H1 (cell line): ENCODE data around the gene MRPL40. TPM values are rescaled to one million over a fixed set of nuclear protein-coding genes. Genes with fewer than 3 reads are reported as not detected.

ENCODE experiments used
- ATF2 ChIP-seq: IDR thresholded peaks from 2 replicates; pipeline ENCODE4 v1.6.1; 2012; ENCODE audit warnings: low read length, inconsistent platforms
- ATF3 ChIP-seq: IDR thresholded peaks from 2 replicates; pipeline ENCODE4 v1.6.1; 2011; ENCODE audit warnings: low read depth, mild to moderate bottlenecking, low read length; ENCODE audit not compliant: insufficient read depth
- CBX8 ChIP-seq: fragments of 300-800, 300-1000 bp; sonication (generic); IDR thresholded peaks from 2 replicates; pipeline ENCODE4 v1.7.1; 2016; ENCODE audit warnings: low read depth, low read length, borderline replicate concordance
- CTBP2 ChIP-seq: IDR thresholded peaks from 2 replicates; pipeline ENCODE4 v1.7.0; 2011; ENCODE audit warnings: borderline replicate concordance, mild to moderate bottlenecking, moderate library complexity, mixed read lengths, low read length; ENCODE audit not compliant: insufficient read depth, insufficient read length
- GTF2F1 ChIP-seq: IDR thresholded peaks from 2 replicates; pipeline ENCODE4 v1.6.1; 2012; ENCODE audit warnings: low read depth, low read length, improper control_type of control experiment, borderline replicate concordance
- JUND ChIP-seq: IDR thresholded peaks from 2 replicates; pipeline ENCODE4 v1.6.1; 2011; ENCODE audit warnings: mild to moderate bottlenecking, improper control_type of control experiment, low read length
- KDM4A ChIP-seq: IDR thresholded peaks from one replicate; pipeline ENCODE4 v1.7.1; 2012; ENCODE audit warnings: low read depth, mild to moderate bottlenecking, moderate library complexity, low read length, inconsistent platforms; ENCODE audit not compliant: severe bottlenecking
- MAFK ChIP-seq: IDR thresholded peaks from 2 replicates; pipeline ENCODE4 v1.6.1; 2012; ENCODE audit warnings: low read depth, mild to moderate bottlenecking, improper control_type of control experiment, low read length
- MAX ChIP-seq: IDR thresholded peaks from 2 replicates; pipeline ENCODE4 v1.6.1; 2012; ENCODE audit warnings: inconsistent platforms
- POU5F1 ChIP-seq: IDR thresholded peaks from 2 replicates; pipeline ENCODE4 v1.6.1; 2011; ENCODE audit warnings: low read depth, mild to moderate bottlenecking, low read length, moderate library complexity
- RAD21 ChIP-seq, 2 experiments: IDR thresholded peaks in 1 of 2; conservative IDR thresholded peaks in 1 of 2; 2 replicates each; pipeline ENCODE4 v1.6.1; 2011; ENCODE audit warnings: low read depth in 2 of 2, low read length in 2 of 2, improper control_type of control experiment in 1 of 2, inconsistent platforms in 1 of 2, mild to moderate bottlenecking in 1 of 2, moderate library complexity in 1 of 2
- RFX5 ChIP-seq: IDR thresholded peaks from 2 replicates; pipeline ENCODE4 v1.6.1; 2011; ENCODE audit warnings: low read depth, low read length, improper control_type of control experiment, borderline replicate concordance
- SIX5 ChIP-seq: IDR thresholded peaks from 2 replicates; pipeline ENCODE4 v1.6.1; 2011; ENCODE audit warnings: mild to moderate bottlenecking, low read depth, low read length
- SP2 ChIP-seq: IDR thresholded peaks from 2 replicates; pipeline ENCODE4 v1.6.1; 2012; ENCODE audit warnings: mild to moderate bottlenecking, low read length, inconsistent platforms
- TAF1 ChIP-seq: IDR thresholded peaks from 2 replicates; pipeline ENCODE4 v1.6.1; 2011; ENCODE audit warnings: mild to moderate bottlenecking, low read depth, low read length
- TAF7 ChIP-seq: optimal IDR thresholded peaks from 2 replicates; pipeline ENCODE3; 2011; ENCODE audit warnings: low read depth, mild to moderate bottlenecking, inconsistent platforms, low read length, moderate library complexity, borderline replicate concordance
- TEAD4 ChIP-seq: IDR thresholded peaks from 2 replicates; pipeline ENCODE4 v1.6.1; 2012; ENCODE audit warnings: low read depth, low read length, inconsistent platforms, mixed read lengths
- YY1 ChIP-seq: IDR thresholded peaks from 2 replicates; pipeline ENCODE4 v1.6.1; 2011; ENCODE audit warnings: low read depth, mild to moderate bottlenecking, low read length
- ZNF274 ChIP-seq: IDR thresholded peaks from 2 replicates; pipeline ENCODE4 v1.7.0; 2012; ENCODE audit warnings: low read length, borderline replicate concordance; ENCODE audit errors: extremely low read depth
- polyA plus RNA-seq, 7 experiments: library from polyadenylated mRNA; depleted of rRNA in 3 of 7; stranded (reverse) in 5 of 7; unstranded in 2 of 7; fragments of >200 nt in 5 of 7; fragments of 200-250 nt in 2 of 7; gene quantifications; 1 replicate in 5 of 7; 2 replicates in 1 of 7; 4 replicates in 1 of 7; pipeline versions ENCODE4 v1.2.1 to v1.2.3, GENCODE V29; 2011 to 2013; ENCODE audit warnings: missing spikeins in 2 of 7, mixed read lengths in 2 of 7
- total RNA-seq: library from RNA; stranded (reverse); fragmentation: NEBNext Ultra II Directional; extraction: Animal tissue kit (Norgen Biotek cat#: 25700); gene quantifications from 2 replicates; pipeline ENCODE4 v1.2.1, GENCODE V29; 2021

Gene MRPL40
- total and polyA plus RNA-seq, 2 of the 8 experiments (the other 6 are each of a cell fraction or from before 2014, with no cell fraction given), result 12.4 to 14.5 TPM

- TF ChIP-seq GTF2F1 (0 out of 2 replicates have a peak, but pooled peaks have one; percentile 23), CTBP2 (no peak), TAF7 (peak; percentile 47), TAF1 (peak; percentile 91), KDM4A (peak; percentile 72), CBX8 (no peak), MAFK (no peak), JUND (no peak), SP2 (peak; percentile 68), TEAD4 (no peak), ZNF274 (no peak), MAX (peak; percentile 82), POU5F1 (no peak), RFX5 (no peak), SIX5 (no peak), ATF2 (0 out of 2 replicates have a peak, but pooled peaks have one; percentile 31), RAD21 (IDR thresholded peaks at IDR 0.05 in 1 of 2, conservative IDR thresholded peaks at IDR 0.05 in 1 of 2; ENCODE audit: low read depth in 2 of 2, low read length in 2 of 2) (no peak), ATF3 (no peak; the same call in 1 of the 2 replicates), YY1 (peak; percentile 92)
Measured at GRCh38 chr22:19447330-19448075, 15.2 kb downstream of the MRPL40 start, which contains the start of gene C22orf39 (continued).
